Thoracic aorta (tissue), 2 donors: ENCODE measurements around the gene IFT122. TPM values are rescaled to one million over a fixed set of nuclear protein-coding genes. Genes with fewer than 3 reads are reported as not detected.

ENCODE experiments used
- ATAC-seq: fragments of 150-250 bp; one replicate; pipeline ENCODE4 v1.8.0; 2017; ENCODE audit warnings: low read depth; ENCODE audit not compliant: insufficient number of reproducible peaks, low FRiP score
- DNase-seq: peaks from one replicate; pipeline ENCODE4 v3.0.0-alpha.2; 2020; ENCODE audit warnings: low spot score
- H3K27ac ChIP-seq, 2 donors: fragments of 200-600 bp; sonication (generic); 1 replicate in 1 of 2; 2 replicates in 1 of 2; pipeline ENCODE4 v1.5.1; 2016; ENCODE audit warnings: mild to moderate bottlenecking in 2 of 2, moderate library complexity in 2 of 2
- H3K27me3 ChIP-seq: fragments of 200-600 bp; sonication (generic); replicated peaks from 2 replicates; pipeline ENCODE4 v1.6.0; 2016; ENCODE audit warnings: mild to moderate bottlenecking; ENCODE audit not compliant: insufficient read depth
- H3K36me3 ChIP-seq: fragments of 200-600 bp; sonication (generic); one replicate; pipeline ENCODE4 v1.5.1; 2016
- H3K4me1 ChIP-seq, 2 donors: fragments of 200-600 bp; sonication (generic); 1 replicate in 1 of 2; 2 replicates in 1 of 2; pipeline versions ENCODE4 v1.5.1 to v1.6.0; 2016; ENCODE audit warnings: low read depth in 2 of 2, mild to moderate bottlenecking in 1 of 2; ENCODE audit not compliant: control insufficient read depth in 1 of 2
- H3K4me3 ChIP-seq: fragments of 200-600 bp; sonication (generic); 2 replicates; pipeline ENCODE4 v1.5.1; 2016; ENCODE audit warnings: mild to moderate bottlenecking
- H3K9me3 ChIP-seq: fragments of 200-600 bp; sonication (generic); 2 replicates; pipeline ENCODE4 v1.5.1; 2016
- total RNA-seq, 2 donors: library from RNA; depleted of rRNA; stranded (reverse); fragments of >200 nt; gene quantifications; one replicate each; pipeline versions ENCODE4 v1.1.0 to v1.2.3, GENCODE V29; 2016
- TF ChIP-seq, protein P1 (sequence below): fragments of 200-600 bp; sonication (generic); IDR thresholded peaks from one replicate; pipeline ENCODE4 v1.5.1; 2019; ENCODE audit warnings: antibody characterized with exemption

IFT122 gene
- total RNA-seq, 2 donors from 2014 or later = 50.1 to 61.9 TPM

DNA sequence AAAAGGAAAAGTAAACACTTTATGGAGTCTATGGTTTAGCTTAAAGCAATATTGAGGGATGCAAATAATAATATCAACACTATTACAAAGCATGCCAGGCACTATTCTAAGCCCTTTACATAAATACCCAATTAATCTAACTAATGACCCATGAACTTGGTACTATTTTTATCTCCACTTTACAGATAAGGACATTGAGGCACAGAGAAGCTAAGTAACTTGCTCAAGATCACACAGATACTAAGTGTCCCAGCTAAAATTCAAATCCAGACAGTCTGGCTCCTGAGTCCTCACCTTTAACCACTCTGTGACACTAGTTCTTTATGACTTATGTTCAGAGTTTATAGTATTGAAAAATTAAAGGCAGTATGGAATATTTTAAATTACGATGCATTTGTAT is 5.9 kb upstream of the IFT122 start:
- no peak for DNase-seq
- H3K27ac ChIP-seq = no peak overlapping the region
- peaks cover 34 to 40% of the 10 kb centered on the region in 2 donors for H3K4me1 ChIP-seq
- no peak overlapping the region for H3K4me3 ChIP-seq
- TF ChIP-seq, protein P1, sequence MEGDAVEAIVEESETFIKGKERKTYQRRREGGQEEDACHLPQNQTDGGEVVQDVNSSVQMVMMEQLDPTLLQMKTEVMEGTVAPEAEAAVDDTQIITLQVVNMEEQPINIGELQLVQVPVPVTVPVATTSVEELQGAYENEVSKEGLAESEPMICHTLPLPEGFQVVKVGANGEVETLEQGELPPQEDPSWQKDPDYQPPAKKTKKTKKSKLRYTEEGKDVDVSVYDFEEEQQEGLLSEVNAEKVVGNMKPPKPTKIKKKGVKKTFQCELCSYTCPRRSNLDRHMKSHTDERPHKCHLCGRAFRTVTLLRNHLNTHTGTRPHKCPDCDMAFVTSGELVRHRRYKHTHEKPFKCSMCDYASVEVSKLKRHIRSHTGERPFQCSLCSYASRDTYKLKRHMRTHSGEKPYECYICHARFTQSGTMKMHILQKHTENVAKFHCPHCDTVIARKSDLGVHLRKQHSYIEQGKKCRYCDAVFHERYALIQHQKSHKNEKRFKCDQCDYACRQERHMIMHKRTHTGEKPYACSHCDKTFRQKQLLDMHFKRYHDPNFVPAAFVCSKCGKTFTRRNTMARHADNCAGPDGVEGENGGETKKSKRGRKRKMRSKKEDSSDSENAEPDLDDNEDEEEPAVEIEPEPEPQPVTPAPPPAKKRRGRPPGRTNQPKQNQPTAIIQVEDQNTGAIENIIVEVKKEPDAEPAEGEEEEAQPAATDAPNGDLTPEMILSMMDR = no peak
- peaks cover 31% of the 10 kb centered on the region for H3K36me3 ChIP-seq
- H3K27me3 ChIP-seq = no peaks in the 10 kb centered on the region
- no peak for ATAC-seq
- no peaks in the 10 kb centered on the region for H3K9me3 ChIP-seq

DNA sequence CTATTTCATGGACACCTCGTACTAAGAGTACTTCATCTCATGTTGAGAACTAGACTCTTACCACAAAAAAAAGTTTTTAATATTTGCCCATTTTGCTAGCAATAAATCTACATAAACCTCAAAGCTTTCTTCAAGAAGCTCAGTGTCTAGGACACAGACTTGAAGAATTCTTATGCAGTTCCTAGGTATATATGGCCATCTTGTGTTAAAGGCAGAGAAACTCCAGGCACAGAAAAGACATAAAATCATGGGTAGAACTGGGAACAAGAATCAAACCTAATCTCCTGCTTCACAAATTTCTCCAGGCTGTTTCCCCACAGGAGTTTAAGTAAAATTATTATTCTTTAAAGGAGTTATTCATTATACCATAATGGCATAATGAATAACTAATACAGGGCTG is 4.7 kb upstream of the IFT122 start:
- Histone ChIP-seq H3K27ac (no peak overlapping the region), H3K9me3 (no peaks in the 10 kb centered on the region), H3K27me3 (no peaks in the 10 kb centered on the region), H3K4me3 (no peak overlapping the region), H3K36me3 (peaks cover 31% of the 10 kb centered on the region), H3K4me1 (peaks cover 34 to 41% of the 10 kb centered on the region in 2 donors)
- DNase-seq (no peak), ATAC-seq (no peak)
- TF ChIP-seq, protein P1 = no peak

DNA sequence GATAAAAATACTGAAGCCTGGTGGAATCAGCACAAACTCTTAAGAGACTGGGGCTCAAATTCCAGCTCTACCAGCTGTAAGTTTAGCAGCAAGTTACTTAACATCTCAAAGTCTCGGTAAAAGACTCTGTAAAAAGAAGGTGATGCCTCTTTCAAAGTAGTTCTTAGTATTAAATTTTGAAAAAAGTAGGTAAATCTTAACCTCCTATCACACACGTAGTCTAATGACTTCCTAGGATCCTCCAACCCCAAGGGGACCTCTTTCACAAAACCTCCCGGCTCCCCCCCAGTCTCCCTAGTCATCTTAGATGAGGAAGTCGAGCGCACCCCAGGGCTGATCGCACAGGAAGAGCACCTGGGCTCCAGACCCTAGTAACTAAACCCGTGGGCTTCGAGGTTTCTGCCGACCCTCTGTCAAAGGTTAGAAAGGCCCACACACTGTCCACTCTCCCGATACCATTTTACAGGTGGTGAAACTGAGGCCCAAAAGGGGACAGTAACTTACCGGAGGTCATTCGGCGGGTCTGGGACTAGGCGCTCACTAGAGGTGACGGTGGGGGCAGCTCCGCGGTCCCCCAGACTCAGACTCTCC is 703 bp upstream of the IFT122 start:
- Histone ChIP-seq H3K27me3 (no peaks in the 10 kb centered on the region), H3K4me1 (peaks cover 55 to 78% of the 10 kb centered on the region in 2 donors), H3K9me3 (no peaks in the 10 kb centered on the region), H3K36me3 (peaks cover 6% of the 10 kb centered on the region), H3K27ac (peak overlapping the region; percentile 80 to 86), H3K4me3 (peak overlapping the region; percentile 92)
- no peak for DNase-seq
- TF ChIP-seq, protein P1 = no peak
- peak; percentile 27 for ATAC-seq

DNA sequence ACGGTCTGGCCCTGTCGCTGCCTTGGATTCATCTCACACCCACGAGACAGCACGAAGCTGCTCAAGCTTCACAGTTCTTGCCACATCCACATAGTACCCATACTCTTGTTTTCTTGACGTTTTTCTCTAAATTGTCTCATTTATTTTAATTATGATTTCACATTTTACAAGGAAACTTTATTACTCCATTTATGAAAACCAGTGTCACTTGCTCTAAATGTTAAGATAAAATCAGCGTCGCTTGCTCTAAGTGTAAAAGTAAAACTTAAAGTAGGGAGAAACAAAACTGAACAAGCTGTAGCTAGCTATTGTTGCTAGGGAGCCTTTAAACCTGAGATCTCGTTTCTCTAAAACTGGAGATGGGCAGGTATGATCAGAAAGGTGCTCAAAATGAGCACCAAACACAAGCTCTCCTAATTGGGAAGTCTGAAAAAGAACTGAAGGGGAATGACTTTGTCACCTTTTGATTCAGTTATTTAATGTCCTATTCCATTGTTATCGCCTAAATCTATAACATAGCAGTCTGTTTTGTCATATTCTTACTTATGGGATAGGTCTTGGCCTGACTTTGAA is 680 bp downstream of the IFT122 start:
- H3K4me3 ChIP-seq = peak overlapping the region; percentile 92
- DNase-seq (no peak), ATAC-seq (peak; percentile 27)
- peaks cover 43 to 67% of the 10 kb centered on the region in 2 donors for H3K4me1 ChIP-seq
- H3K27me3 ChIP-seq = no peaks in the 10 kb centered on the region
- TF ChIP-seq, protein P1 = no peak
- peak overlapping the region; percentile 73 to 80 for H3K27ac ChIP-seq
- no peaks in the 10 kb centered on the region for H3K9me3 ChIP-seq
- peaks cover 6% of the 10 kb centered on the region for H3K36me3 ChIP-seq

DNA sequence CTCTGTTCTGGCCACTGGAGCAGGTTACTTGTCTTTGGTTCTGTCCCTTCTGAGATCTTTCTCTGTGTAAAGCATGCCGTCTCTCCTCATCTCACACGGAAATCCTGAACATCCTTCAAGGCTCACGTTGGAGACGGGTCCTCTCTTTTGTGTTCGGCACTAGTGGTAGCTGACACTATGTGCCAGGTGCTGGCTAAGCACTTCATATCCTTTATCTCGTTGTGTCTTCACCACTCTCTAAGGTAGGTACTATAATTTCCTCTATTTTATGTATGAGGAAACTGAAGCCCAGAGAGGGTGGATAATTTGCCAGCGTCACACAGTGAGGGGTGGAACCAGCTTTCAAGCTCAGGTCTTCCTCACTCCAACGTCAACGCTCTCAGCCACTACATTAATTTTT is 1.2 kb downstream of the IFT122 start:
- TF ChIP-seq, protein P1 = no peak
- DNase-seq = no peak
- no peak for ATAC-seq
- Histone ChIP-seq H3K4me1 (peaks cover 39 to 63% of the 10 kb centered on the region in 2 donors), H3K4me3 (peak overlapping the region; percentile 92), H3K27ac (peak overlapping the region; percentile 73 to 80), H3K36me3 (peaks cover 6% of the 10 kb centered on the region), H3K9me3 (no peaks in the 10 kb centered on the region), H3K27me3 (no peaks in the 10 kb centered on the region)
